Cardiac muscle cell (in vitro differentiated cells and primary cell): ENCODE results near the gene RAB36. TPM values are rescaled to one million over a fixed set of nuclear protein-coding genes. Genes with fewer than 3 reads are reported as not detected.

ENCODE experiments used
- DNase-seq, 2 donors: peaks; one replicate each; pipeline versions ENCODE4 v3.0.0 to v3.0.0-alpha.2; 2010 to 2017; ENCODE audit warnings: low read depth in 1 of 2, low spot score in 1 of 2
- H3K27ac ChIP-seq: fragments of 200-600 bp; sonication (generic); 2 replicates; pipeline ENCODE4 v1.5.1; 2016
- H3K27me3 ChIP-seq: fragments of 200-600 bp; sonication (generic); 2 replicates; pipeline ENCODE4 v1.6.0; 2016; ENCODE audit warnings: control low read depth
- H3K36me3 ChIP-seq: fragments of 200-600 bp; sonication (generic); 2 replicates; pipeline ENCODE4 v1.5.1; 2016; ENCODE audit warnings: control low read depth
- H3K4me1 ChIP-seq: fragments of 200-600 bp; sonication (generic); 2 replicates; pipeline ENCODE4 v1.8.1; 2017; ENCODE audit warnings: low read depth, mild to moderate bottlenecking, mixed run types
- H3K4me3 ChIP-seq: fragments of 200-600 bp; sonication (generic); 2 replicates; pipeline ENCODE4 v1.5.1; 2016; ENCODE audit warnings: mild to moderate bottlenecking
- H3K9me3 ChIP-seq: fragments of 200-600 bp; sonication (generic); 2 replicates; pipeline ENCODE4 v1.5.1; 2017; ENCODE audit warnings: low read depth, mild to moderate bottlenecking, control low read depth
- CTCF ChIP-seq: IDR thresholded peaks from 2 replicates; pipeline ENCODE4 v1.5.1; 2012; ENCODE audit warnings: low read depth, mild to moderate bottlenecking, low read length
- polyA plus RNA-seq: library from polyadenylated mRNA; unstranded; fragments of >200 nt; fragmentation: Nextera tagmentation; extraction: Ambion mirVana; gene quantifications from 2 replicates; pipeline ENCODE4 v1.2.1, GENCODE V29; 2016
- total RNA-seq: library from RNA; depleted of rRNA; stranded (reverse); fragments of >200 nt; gene quantifications from 2 replicates; pipeline ENCODE4 v1.2.3, GENCODE V29; 2016

Gene RAB36
- total and polyA plus RNA-seq, 2 experiments from 2014 or later = 2.9 to 6.7 TPM

- no peak overlapping the region for H3K4me3 ChIP-seq
- no peaks in the 10 kb centered on the region for H3K27me3 ChIP-seq
- no peak for DNase-seq
- H3K4me1 ChIP-seq = peaks cover 31% of the 10 kb centered on the region
- no peak overlapping the region for H3K27ac ChIP-seq
- TF ChIP-seq CTCF = no peak
- H3K9me3 ChIP-seq = no peaks in the 10 kb centered on the region
- H3K36me3 ChIP-seq = no peaks in the 10 kb centered on the region
Measured at GRCh38 chr22:23193882-23194281, 48.6 kb downstream of the RAB36 start.

- Histone ChIP-seq H3K9me3 (no peaks in the 10 kb centered on the region), H3K4me1 (peaks cover 31% of the 10 kb centered on the region), H3K27ac (no peak overlapping the region), H3K4me3 (no peak overlapping the region), H3K36me3 (no peaks in the 10 kb centered on the region), H3K27me3 (no peaks in the 10 kb centered on the region)
- no peak for TF ChIP-seq CTCF
- no peak for DNase-seq
Measured at GRCh38 chr22:23196165-23196564, 50.9 kb downstream of the RAB36 start.

- no peaks in the 10 kb centered on the region for H3K27me3 ChIP-seq
- no peaks in the 10 kb centered on the region for H3K9me3 ChIP-seq
- no peak overlapping the region for H3K4me3 ChIP-seq
- no peaks in the 10 kb centered on the region for H3K36me3 ChIP-seq
- no peak overlapping the region for H3K27ac ChIP-seq
- no peak for TF ChIP-seq CTCF
- no peak for DNase-seq
- peaks cover 18% of the 10 kb centered on the region for H3K4me1 ChIP-seq
Measured at GRCh38 chr22:23197836-23198235, 52.6 kb downstream of the RAB36 start.

- Histone ChIP-seq H3K36me3 (no peaks in the 10 kb centered on the region), H3K9me3 (no peaks in the 10 kb centered on the region), H3K4me3 (no peak overlapping the region), H3K27ac (no peak overlapping the region), H3K27me3 (no peaks in the 10 kb centered on the region), H3K4me1 (peaks cover 7% of the 10 kb centered on the region)
- TF ChIP-seq CTCF = no peak
- DNase-seq = no peak
Measured at GRCh38 chr22:23199159-23199558, 53.9 kb downstream of the RAB36 start.

- Histone ChIP-seq H3K4me3 (no peak overlapping the region), H3K27ac (no peak overlapping the region), H3K36me3 (no peaks in the 10 kb centered on the region), H3K9me3 (no peaks in the 10 kb centered on the region), H3K4me1 (peaks cover 7% of the 10 kb centered on the region), H3K27me3 (no peaks in the 10 kb centered on the region)
- no peak for TF ChIP-seq CTCF
- DNase-seq = no peak
Measured at GRCh38 chr22:23200898-23201297, 55.6 kb downstream of the RAB36 start.
